ENCODE data around the gene RAMACL. TPM values are rescaled to one million over a fixed set of nuclear protein-coding genes. Genes with fewer than 3 reads are reported as not detected.

The RAMACL gene
- total RNA-seq, 2 experiments from 2014 or later, result 0.45 TPM; not detected in 1

DNA sequence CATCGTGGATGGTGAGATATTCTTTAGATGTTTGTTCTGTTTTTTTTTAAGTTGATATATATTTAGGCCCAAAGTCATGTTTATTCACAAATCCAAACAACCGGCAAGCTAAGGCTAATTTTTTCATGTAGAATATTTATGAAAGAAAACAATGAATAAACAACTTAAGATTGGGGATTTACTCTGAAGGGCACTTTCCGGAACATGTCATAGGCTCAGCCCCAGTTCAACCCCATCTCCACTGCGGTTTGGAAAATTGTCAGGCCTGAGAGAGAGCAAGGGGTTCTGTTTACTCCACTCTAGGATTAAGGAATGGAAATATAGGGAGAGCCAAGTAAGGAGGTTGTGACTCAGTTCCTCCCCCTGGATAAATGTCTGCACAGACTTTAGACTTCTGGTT, 22.3 kb upstream of the RAMACL start:
- ChIA-PET CTCF (no interaction called here), POLR2A (no interaction called here)
- Mint-ChIP-seq H3K9me3 (no peaks in the 10 kb centered on the region), H3K4me3 (no peak overlapping the region), H3K4me1 (ENCODE audit: low read depth) (no peaks in the 10 kb centered on the region), H3K27me3 (no peaks in the 10 kb centered on the region), H3K27ac (no peak overlapping the region), H3K36me3 (ENCODE audit: low read depth) (no peaks in the 10 kb centered on the region)
- DNase-seq, result no peak
- intact Hi-C loops (cut with micrococcal nuclease), result no loop called here
- TF ChIP-seq, protein P1, sequence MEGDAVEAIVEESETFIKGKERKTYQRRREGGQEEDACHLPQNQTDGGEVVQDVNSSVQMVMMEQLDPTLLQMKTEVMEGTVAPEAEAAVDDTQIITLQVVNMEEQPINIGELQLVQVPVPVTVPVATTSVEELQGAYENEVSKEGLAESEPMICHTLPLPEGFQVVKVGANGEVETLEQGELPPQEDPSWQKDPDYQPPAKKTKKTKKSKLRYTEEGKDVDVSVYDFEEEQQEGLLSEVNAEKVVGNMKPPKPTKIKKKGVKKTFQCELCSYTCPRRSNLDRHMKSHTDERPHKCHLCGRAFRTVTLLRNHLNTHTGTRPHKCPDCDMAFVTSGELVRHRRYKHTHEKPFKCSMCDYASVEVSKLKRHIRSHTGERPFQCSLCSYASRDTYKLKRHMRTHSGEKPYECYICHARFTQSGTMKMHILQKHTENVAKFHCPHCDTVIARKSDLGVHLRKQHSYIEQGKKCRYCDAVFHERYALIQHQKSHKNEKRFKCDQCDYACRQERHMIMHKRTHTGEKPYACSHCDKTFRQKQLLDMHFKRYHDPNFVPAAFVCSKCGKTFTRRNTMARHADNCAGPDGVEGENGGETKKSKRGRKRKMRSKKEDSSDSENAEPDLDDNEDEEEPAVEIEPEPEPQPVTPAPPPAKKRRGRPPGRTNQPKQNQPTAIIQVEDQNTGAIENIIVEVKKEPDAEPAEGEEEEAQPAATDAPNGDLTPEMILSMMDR (IDR thresholded peaks at IDR 0.05), result no peak
- no peak for ATAC-seq

DNA sequence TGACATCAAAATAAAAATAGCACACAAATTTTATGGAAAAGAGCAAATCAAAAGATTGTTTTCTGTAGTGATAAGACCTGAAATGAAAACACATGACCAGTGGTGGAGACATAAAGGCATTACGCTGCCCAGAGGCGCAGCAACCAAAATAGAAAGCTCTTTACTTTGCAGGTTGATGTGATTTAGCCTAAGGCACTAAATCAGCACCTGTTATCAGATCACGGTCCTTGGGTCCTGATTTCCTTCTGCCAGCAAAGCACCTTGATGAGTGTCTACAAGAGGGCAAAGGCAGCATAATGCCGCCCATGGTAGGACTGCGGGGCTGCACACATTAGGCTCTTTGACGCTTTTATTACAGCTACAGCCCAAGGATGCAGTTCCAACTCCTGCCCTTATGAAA, 19.3 kb upstream of the RAMACL start:
- Mint-ChIP-seq H3K27me3 (no peaks in the 10 kb centered on the region), H3K27ac (no peak overlapping the region), H3K4me1 (ENCODE audit: low read depth) (no peaks in the 10 kb centered on the region), H3K9me3 (no peaks in the 10 kb centered on the region), H3K36me3 (ENCODE audit: low read depth) (no peaks in the 10 kb centered on the region), H3K4me3 (no peak overlapping the region)
- POLR2A ChIA-PET, result interaction anchor here (0.6 kb wide), 1 partner anchor 335 kb away, joined by 4 read pairs; no protein-coding TSS in a partner anchor
- intact Hi-C loops (cut with micrococcal nuclease), result no loop called here
- CTCF ChIA-PET, result no interaction called here
- ATAC-seq (no peak), DNase-seq (no peak)
- TF ChIP-seq, protein P1 (IDR thresholded peaks at IDR 0.05), result no peak

DNA sequence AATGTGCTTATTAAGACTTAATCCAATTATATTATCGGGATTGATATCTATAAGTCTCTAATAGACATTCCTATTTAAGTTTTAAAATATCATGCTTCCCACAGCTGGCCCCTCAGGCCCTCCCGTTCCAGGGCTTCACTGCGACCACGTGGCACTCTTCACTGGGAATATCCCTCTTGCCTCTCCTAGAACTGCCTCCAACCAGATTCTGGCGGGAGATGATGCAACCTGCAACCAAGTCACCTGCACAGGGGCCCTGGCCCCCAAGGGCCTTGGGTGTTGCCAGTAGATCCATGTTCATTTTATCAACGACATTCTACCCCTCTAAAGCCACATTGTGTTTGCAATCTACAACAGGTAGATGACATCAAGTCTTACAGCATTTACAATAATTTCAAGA, 18.4 kb upstream of the RAMACL start:
- no peak overlapping the region for H3K27ac Mint-ChIP-seq
- no peaks in the 10 kb centered on the region for H3K4me1 Mint-ChIP-seq (ENCODE audit: low read depth)
- no peaks in the 10 kb centered on the region for H3K9me3 Mint-ChIP-seq
- intact Hi-C loops (cut with micrococcal nuclease), result no loop called here
- ChIA-PET POLR2A (no interaction called here), CTCF (no interaction called here)
- TF ChIP-seq, protein P1 (IDR thresholded peaks at IDR 0.05), result no peak
- no peaks in the 10 kb centered on the region for H3K36me3 Mint-ChIP-seq (ENCODE audit: low read depth)
- H3K27me3 Mint-ChIP-seq, result no peaks in the 10 kb centered on the region
- ATAC-seq (no peak), DNase-seq (no peak)
- no peak overlapping the region for H3K4me3 Mint-ChIP-seq

DNA sequence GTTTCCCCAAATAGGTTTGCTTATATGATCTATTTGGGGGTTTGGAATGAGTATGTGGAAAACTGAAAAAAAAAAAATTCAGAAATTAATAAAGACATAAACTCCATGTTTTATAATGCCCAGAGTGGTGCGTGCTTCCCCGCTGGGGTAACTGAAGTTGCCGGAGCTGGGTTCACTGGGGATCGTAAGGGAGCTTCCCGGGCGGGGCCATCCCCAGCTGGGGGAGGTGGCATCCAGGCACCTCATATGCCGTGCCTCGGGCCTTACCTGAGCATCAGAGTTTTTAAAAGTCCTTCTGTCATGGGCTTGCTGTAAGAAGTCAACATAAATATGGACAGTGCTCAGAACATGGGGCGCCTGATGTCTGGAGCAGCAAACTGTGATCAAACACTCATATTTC, 17.9 kb upstream of the RAMACL start:
- H3K4me3 Mint-ChIP-seq, result no peak overlapping the region

DNA sequence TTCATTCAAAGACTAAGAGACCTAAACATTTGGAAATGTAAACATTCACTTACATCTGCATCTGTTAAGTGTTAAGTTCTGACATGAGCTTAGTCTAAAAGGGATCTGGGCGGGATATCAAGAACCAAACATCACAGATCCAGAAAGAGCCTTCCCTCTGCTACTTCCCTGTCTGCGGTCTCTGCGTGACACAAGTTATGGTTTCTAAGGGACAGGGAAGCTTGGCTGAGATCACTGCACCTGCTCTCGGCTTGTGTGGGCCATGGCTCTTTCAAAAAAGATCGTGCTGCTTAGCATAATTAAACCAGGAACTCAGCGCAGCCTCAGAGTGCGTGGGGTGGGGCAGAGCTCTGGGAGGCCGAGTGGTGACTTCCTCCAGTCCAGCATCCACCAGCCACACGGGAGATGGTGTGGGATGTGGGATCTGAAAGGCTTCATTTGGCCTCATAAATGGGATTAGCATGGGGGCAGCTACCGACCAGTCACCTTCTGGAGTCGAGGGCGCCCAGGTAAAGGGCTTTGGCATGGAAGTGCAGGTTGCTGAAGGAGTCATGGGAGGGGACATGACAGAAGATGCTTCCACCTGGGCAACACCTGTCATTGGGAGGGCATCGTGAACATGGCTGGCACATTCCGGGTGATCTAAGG, 16.7 kb upstream of the RAMACL start:
- intact Hi-C loops (cut with micrococcal nuclease), result no loop called here
- CTCF ChIA-PET, result no interaction called here

More for the DNA sequence above, 17.9 kb upstream of the RAMACL start:
- H3K4me1 Mint-ChIP-seq (ENCODE audit: low read depth), result no peaks in the 10 kb centered on the region
- intact Hi-C loops (cut with micrococcal nuclease), result no loop called here
- DNase-seq (no peak), ATAC-seq (no peak)
- no peak overlapping the region for H3K27ac Mint-ChIP-seq
- no peaks in the 10 kb centered on the region for H3K36me3 Mint-ChIP-seq (ENCODE audit: low read depth)
- ChIA-PET CTCF (no interaction called here), POLR2A (no interaction called here)
- H3K9me3 Mint-ChIP-seq, result no peaks in the 10 kb centered on the region
- TF ChIP-seq, protein P1 (IDR thresholded peaks at IDR 0.05), result no peak
- no peaks in the 10 kb centered on the region for H3K27me3 Mint-ChIP-seq

More for the DNA sequence above, 16.7 kb upstream of the RAMACL start:
- POLR2A ChIA-PET, result no interaction called here
- ATAC-seq (no peak), DNase-seq (no peak)
- H3K27ac Mint-ChIP-seq, result no peak overlapping the region
- no peak overlapping the region for H3K4me3 Mint-ChIP-seq
- TF ChIP-seq, protein P1 (IDR thresholded peaks at IDR 0.05), result no peak
- H3K9me3 Mint-ChIP-seq, result no peaks in the 10 kb centered on the region
- no peaks in the 10 kb centered on the region for H3K4me1 Mint-ChIP-seq (ENCODE audit: low read depth)
- no peaks in the 10 kb centered on the region for H3K27me3 Mint-ChIP-seq
- H3K36me3 Mint-ChIP-seq (ENCODE audit: low read depth), result no peaks in the 10 kb centered on the region
